CD14-positive monocyte (primary cell): ENCODE data around the gene PHAF1. TPM values are rescaled to one million over a fixed set of nuclear protein-coding genes. Genes with fewer than 3 reads are reported as not detected.

Source experiments
- DNase-seq, 3 donors: peaks; one replicate each; pipeline ENCODE4 v3.0.0-alpha.2; 2011 to 2022
- H2AFZ ChIP-seq: 2 replicates; pipeline ENCODE4 v1.6.0; 2012; ENCODE audit warnings: mild to moderate bottlenecking, low read depth, low read length, inconsistent platforms; ENCODE audit not compliant: insufficient read depth, poor library complexity, severe bottlenecking
- H3K27ac ChIP-seq, 2 donors: 1 replicate in 1 of 2; 2 replicates in 1 of 2; pipeline ENCODE4 v1.5.1; 2012 to 2013; ENCODE audit warnings: low read length in 2 of 2, control low read depth in 1 of 2, inconsistent platforms in 1 of 2, low read depth in 1 of 2, mild to moderate bottlenecking in 1 of 2
- H3K27me3 ChIP-seq, 2 donors: one replicate each; pipeline versions ENCODE4 v1.6.0 to v1.6.1; 2011 to 2013; ENCODE audit warnings: low read length in 2 of 2; ENCODE audit not compliant: control insufficient read depth in 2 of 2, insufficient read depth in 2 of 2
- H3K36me3 ChIP-seq, 2 donors: replicated peaks in 1 of 2; 1 replicate in 1 of 2; 2 replicates in 1 of 2; pipeline versions ENCODE4 v1.5.1 to v1.6.1; 2012 to 2013; ENCODE audit warnings: low read length in 2 of 2, control low read depth in 1 of 2, inconsistent platforms in 1 of 2, mild to moderate bottlenecking in 1 of 2; ENCODE audit not compliant: insufficient read depth in 2 of 2, control insufficient read depth in 1 of 2
- H3K4me1 ChIP-seq, 2 donors: 1 replicate in 1 of 2; 2 replicates in 1 of 2; pipeline versions ENCODE4 v1.5.1 to v1.6.1; 2012 to 2013; ENCODE audit warnings: low read length in 2 of 2, control low read depth in 1 of 2, inconsistent platforms in 1 of 2, mild to moderate bottlenecking in 1 of 2, moderate library complexity in 1 of 2; ENCODE audit not compliant: insufficient read depth in 2 of 2, control insufficient read depth in 1 of 2
- H3K4me2 ChIP-seq: replicated peaks from 2 replicates; pipeline ENCODE3; 2012; ENCODE audit warnings: low read length, moderate library complexity, mild to moderate bottlenecking; ENCODE audit not compliant: poor library complexity, severe bottlenecking; ENCODE audit errors: extremely low read depth
- H3K4me3 ChIP-seq, 3 experiments: fragments of 200-600 bp in 1 of 3; sonication (generic) in 1 of 3; replicated peaks in 1 of 3; 1 replicate in 2 of 3; 2 replicates in 1 of 3; pipeline ENCODE4 v1.5.1; 2011 to 2013; ENCODE audit warnings: low read length in 3 of 3, mild to moderate bottlenecking in 3 of 3, control low read depth in 2 of 3, low read depth in 2 of 3, inconsistent platforms in 1 of 3, moderate library complexity in 1 of 3
- H3K79me2 ChIP-seq: 2 replicates; pipeline ENCODE4 v1.6.0; 2012; ENCODE audit warnings: mild to moderate bottlenecking, control low read depth, inconsistent platforms, low read length, moderate library complexity; ENCODE audit not compliant: insufficient read depth
- H3K9ac ChIP-seq: 2 replicates; pipeline ENCODE4 v1.6.0; 2017; ENCODE audit warnings: low read length, mild to moderate bottlenecking; ENCODE audit not compliant: insufficient read depth, poor library complexity, severe bottlenecking
- H3K9me3 ChIP-seq, 2 donors: replicated peaks in 1 of 2; 1 replicate in 1 of 2; 2 replicates in 1 of 2; pipeline versions ENCODE4 v1.5.1 to v1.6.1; 2012 to 2013; ENCODE audit warnings: low read length in 2 of 2, control low read depth in 1 of 2; ENCODE audit not compliant: control insufficient read depth in 1 of 2, insufficient read depth in 1 of 2
- H4K20me1 ChIP-seq: 2 replicates; pipeline ENCODE4 v1.6.0; 2012; ENCODE audit warnings: mild to moderate bottlenecking, low read length, control low read depth, moderate library complexity; ENCODE audit not compliant: insufficient read depth
- H3K27ac Mint-ChIP-seq, 7 donors: one replicate each; pipeline ENCODE4 v1.8.0; 2020; ENCODE audit warnings: mild to moderate bottlenecking in 7 of 7, mixed read lengths in 7 of 7, moderate library complexity in 6 of 7, inconsistent platforms in 2 of 7
- H3K27me3 Mint-ChIP-seq, 3 donors: one replicate each; pipeline ENCODE4 v1.8.0; 2021 to 2022; ENCODE audit warnings: low read depth in 3 of 3, mild to moderate bottlenecking in 3 of 3, mixed read lengths in 3 of 3, moderate library complexity in 3 of 3, inconsistent platforms in 1 of 3
- H3K36me3 Mint-ChIP-seq, 2 donors: one replicate each; pipeline ENCODE4 v1.8.0; 2020; ENCODE audit warnings: mixed read lengths in 2 of 2, inconsistent platforms in 1 of 2, mild to moderate bottlenecking in 1 of 2
- H3K4me1 Mint-ChIP-seq: one replicate; pipeline ENCODE4 v1.8.0; 2020; ENCODE audit warnings: mild to moderate bottlenecking, mixed read lengths
- H3K4me3 Mint-ChIP-seq, 2 donors: one replicate each; pipeline ENCODE4 v1.8.0; 2020; ENCODE audit warnings: mild to moderate bottlenecking in 2 of 2, mixed read lengths in 2 of 2, moderate library complexity in 1 of 2
- H3K9me3 Mint-ChIP-seq, 7 donors: one replicate each; pipeline ENCODE4 v1.8.0; 2020 to 2022; ENCODE audit warnings: mixed read lengths in 7 of 7, mild to moderate bottlenecking in 6 of 7, moderate library complexity in 6 of 7, inconsistent platforms in 2 of 7
- CTCF ChIP-seq: fragments of 200-600 bp; IDR thresholded peaks from one replicate; pipeline ENCODE4 v1.8.0; 2022; ENCODE audit warnings: antibody characterized with exemption, mild to moderate bottlenecking
- WGBS: methylation state at CpG from one replicate; pipeline ENCODE4 v1.1.5; 2013; ENCODE audit warnings: missing lambda C conversion rate; ENCODE audit not compliant: insufficient coverage; 5-methylcytosine and 5-hydroxymethylcytosine counted together
- intact Hi-C, 2 donors: fragments of 100-400 bp; cut with micrococcal nuclease; formaldehyde crosslinking; loops; one replicate each; pipeline versions ENCODE4 v1.15.0 to v1.15.1; 2023
- polyA plus RNA-seq, 3 donors: library from polyadenylated mRNA; depleted of rRNA in 1 of 3; unstranded in 2 of 3; stranded (reverse) in 1 of 3; fragments of 300-500 nt in 2 of 3; fragments of >200 nt in 1 of 3; fragmentation: Illumina TruSeq in 2 of 3; gene quantifications; 1 replicate in 2 of 3; 2 replicates in 1 of 3; pipeline ENCODE4 v1.2.3, GENCODE V29; 2012 to 2021

The PHAF1 gene
- polyA plus RNA-seq, 3 donors = 18.8 to 68.2 (median 26.5) TPM

- Histone ChIP-seq H3K36me3 (peaks cover 42 to 72% of the 10 kb centered on the region in 2 donors), H3K9me3 (no peaks in the 10 kb centered on the region), H3K4me1 (no peaks in the 10 kb centered on the region), H3K27me3 (no peaks in the 10 kb centered on the region), H3K4me2 (no peak overlapping the region), H3K9ac (no peak overlapping the region), H2AFZ (no peak overlapping the region), H3K79me2 (peaks cover 33% of the 10 kb centered on the region), H4K20me1 (peaks cover 23% of the 10 kb centered on the region), H3K4me3 (no peak overlapping the region), H3K27ac (no peak overlapping the region)
- Mint-ChIP-seq H3K27ac (no peak overlapping the region), H3K9me3 (no peaks in the 10 kb centered on the region), H3K27me3 (no peaks in the 10 kb centered on the region), H3K36me3 (peaks cover 38 to 67% of the 10 kb centered on the region in 2 donors), H3K4me3 (no peak overlapping the region), H3K4me1 (no peaks in the 10 kb centered on the region)
- no peak for TF ChIP-seq CTCF
- intact Hi-C loops = no loop called here
- WGBS = 100% methylated on average over 1 of the region's 2 CpGs
- DNase-seq = no peak
Measured at GRCh38 chr16:67068212-67068753, 41.5 kb upstream of the PHAF1 start.

- H3K27ac Mint-ChIP-seq = no peak overlapping the region
- peaks cover 1% of the 10 kb centered on the region for H3K79me2 ChIP-seq
- H3K9ac ChIP-seq = no peak overlapping the region
- no peaks in the 10 kb centered on the region for H3K9me3 Mint-ChIP-seq
- no peak for TF ChIP-seq CTCF
- no peaks in the 10 kb centered on the region for H3K4me1 Mint-ChIP-seq
- H3K27me3 ChIP-seq = no peaks in the 10 kb centered on the region
- intact Hi-C loops = no loop called here
- H3K36me3 Mint-ChIP-seq = peaks cover 49 to 74% of the 10 kb centered on the region in 2 donors
- H3K4me2 ChIP-seq = no peak overlapping the region
- H2AFZ ChIP-seq = no peak overlapping the region
- no peak for DNase-seq
- H3K27ac ChIP-seq = no peak overlapping the region
- no peaks in the 10 kb centered on the region for H3K27me3 Mint-ChIP-seq
- no peak overlapping the region for H3K4me3 Mint-ChIP-seq
- H3K4me1 ChIP-seq = no peaks in the 10 kb centered on the region
- no peaks in the 10 kb centered on the region for H3K9me3 ChIP-seq
- H4K20me1 ChIP-seq = no peaks in the 10 kb centered on the region
- no CpG with 5 or more reads among the region's 4 CpGs for WGBS
- H3K4me3 ChIP-seq = no peak overlapping the region
- H3K36me3 ChIP-seq = peaks cover 59 to 89% of the 10 kb centered on the region in 2 donors
Measured at GRCh38 chr16:67071476-67072048, 38.2 kb upstream of the PHAF1 start.
